NCI-H2107 (cell line): Measurements from ENCODE around the gene TXLNB.

Experiments used
- DNase-seq: peaks from one replicate; lab custom pipeline; 2025; lab: John Stamatoyannopoulos, UW

Gene TXLNB

DNA sequence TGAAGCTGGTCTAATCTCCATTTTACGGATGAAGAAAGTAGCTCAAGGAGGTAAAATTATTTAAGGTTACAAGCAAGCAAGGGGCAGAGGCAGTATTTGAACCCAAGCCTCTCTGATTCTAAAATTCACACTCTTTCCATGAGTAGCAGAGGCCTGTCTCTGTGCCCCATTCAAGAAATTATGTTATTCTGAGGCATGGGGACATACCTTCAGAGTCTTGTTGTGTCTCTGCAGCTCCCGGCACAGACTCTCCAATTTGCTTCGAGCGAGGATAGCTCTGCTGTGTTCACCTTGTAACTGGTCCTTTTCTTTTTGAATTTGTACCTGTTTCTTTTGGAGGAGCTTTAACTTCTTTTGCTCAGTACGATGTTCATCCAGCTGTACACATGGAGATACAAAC, 21.5 kb downstream of the TXLNB start:
- DNase-seq, result no peak

DNA sequence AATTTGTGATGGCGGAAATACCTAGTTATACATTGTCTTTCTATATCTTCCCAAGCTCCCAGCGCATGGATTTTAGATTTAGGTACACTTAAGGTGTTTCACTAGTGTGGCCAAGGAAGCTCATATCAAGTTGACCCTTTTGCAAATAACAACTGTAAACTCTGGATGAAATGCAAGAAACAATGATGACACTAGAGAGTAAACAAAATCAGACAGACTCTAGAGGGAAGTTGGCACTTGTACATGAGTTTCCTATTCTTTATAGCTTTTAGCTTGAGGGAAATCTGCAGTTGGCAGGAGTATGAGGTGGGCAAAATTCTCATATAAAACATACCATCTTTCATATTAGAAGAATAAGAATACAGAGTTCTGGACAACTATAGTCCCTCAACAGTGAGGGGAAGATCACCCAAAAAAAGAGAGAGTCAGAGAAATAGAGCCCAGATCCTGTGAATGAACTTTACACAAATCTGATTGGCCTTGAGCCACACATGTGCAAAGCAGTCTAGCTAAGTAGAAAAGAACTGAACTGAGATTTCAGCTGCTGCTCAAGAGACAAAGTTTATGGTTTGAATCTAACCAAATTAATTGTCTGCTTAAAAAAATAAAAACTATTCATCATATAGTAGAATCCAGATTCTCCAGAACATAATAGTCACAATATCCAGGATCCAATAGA, 26.1 kb downstream of the TXLNB start:
- DNase-seq, result no peak

DNA sequence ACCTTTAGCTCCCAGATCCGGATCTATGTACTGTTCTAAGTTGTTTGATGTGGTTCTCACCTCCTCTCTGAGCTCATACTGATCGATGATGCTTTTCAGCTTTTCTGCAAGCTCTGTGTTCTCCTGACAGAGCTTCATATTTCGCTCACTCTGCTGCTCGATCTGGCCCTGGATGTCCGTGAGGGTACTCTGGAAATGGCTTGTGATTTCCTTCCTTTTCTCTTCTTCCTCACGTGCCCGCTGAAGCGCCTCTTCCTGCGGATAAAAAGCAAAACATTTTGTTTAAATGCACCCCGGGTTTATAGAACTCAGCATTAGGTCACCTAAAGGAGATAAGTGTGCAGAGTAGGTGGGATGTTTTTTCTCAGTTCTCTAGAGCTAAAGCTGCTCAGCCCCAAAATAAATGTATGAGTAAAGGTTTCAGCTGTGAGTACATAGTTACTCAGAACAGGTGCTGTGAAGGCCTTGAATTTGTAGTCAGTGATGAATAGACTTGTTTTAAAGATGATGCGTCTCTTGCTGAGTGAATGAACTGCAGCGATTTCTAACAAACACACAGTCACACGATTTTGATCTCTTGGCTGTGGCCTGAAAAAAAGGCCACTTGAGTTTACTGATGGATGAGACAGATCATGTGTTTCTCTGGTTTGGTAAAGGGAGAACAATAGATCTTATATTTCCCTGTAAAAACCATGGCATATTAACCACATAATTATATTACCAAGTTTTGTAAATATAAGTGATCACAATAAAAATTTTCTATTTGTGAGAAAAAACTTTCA, 29.1 kb downstream of the TXLNB start:
- DNase-seq, result no peak

DNA sequence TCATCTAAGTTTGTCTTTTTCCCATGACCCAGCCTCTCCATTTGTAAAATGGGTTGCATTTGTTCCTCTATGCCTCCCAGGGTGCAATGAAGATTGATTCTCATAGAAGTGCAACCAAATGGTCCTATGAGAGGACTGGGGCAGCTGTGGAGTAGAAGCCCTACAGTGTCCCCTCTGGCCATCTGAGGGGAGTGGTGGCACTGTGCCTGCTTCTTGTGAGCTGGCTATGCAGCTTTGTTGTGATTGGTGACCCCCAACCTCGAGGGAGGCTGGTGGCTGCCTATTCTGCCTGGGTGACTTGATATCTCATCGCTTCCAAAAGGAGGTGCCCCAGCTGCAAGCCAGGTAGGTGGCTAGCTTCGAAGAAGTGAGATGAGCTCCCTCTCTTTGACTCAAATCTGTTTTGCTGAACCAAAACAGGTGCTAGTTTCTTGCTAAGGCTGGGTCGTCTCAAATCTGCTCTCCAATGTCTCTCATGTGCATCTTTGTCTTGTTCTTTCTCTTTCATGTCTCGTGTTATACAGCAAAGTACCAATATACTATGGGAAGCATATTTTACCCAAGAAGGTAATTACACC, 33.9 kb downstream of the TXLNB start:
- no peak for DNase-seq

DNA sequence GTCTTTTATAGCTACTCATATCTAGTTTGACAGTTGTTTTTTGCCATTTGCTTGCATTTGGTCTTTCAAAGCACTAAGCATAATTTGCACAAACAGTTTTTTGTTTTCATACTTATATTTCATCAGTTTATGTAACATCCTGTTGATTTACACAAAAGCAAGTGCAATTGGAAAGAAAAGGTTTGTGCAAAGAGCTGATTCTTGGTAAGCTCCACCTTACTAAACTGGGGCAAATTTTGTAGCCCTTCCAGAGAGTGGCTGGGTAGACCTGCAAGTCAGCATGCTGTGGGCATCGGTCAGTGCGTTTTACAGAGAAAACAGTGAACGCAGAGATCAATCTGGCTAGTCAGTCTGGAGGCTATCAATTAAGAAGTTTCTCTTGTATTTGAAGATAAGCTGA, 34.5 kb downstream of the TXLNB start:
- no peak for DNase-seq

DNA sequence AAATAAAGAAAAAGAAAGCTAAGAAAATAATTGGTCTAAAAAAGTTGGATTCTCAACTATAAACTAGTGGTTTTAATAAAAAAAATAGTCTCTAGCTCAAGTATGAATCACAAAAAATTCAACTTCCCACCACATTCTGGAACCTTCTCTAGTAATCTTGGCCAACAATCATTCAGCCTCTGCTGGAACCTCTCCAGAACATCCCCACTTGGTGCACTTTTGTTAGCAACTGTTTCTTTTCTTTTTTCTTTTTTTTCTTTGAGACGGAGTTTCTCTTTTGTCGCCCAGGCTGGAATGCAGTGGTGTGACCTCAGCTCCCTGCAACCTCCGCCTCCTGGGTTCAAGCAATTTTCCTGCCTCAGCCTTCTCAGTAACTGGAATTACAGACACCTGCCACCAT, 35.7 kb downstream of the TXLNB start:
- no peak for DNase-seq

DNA sequence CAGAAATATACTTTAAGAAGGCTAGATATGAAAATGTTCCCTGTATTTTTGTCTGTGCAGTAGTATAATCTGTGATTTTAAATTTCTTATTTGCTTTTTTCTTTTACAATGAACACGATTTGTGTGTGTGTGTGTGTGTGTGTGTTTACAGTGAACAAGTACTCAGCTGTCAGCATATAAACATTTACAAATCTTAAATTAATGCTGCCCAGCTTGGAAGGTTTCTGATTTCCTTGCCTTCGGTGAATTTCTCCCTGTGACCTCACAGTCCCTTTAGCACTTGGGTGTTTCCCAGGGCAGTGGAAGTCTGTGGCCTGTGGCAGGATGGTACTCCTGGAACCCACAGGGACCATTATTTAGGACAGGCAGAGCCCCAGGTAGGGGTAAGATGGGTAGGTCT, 37.6 kb downstream of the TXLNB start:
- no peak for DNase-seq

DNA sequence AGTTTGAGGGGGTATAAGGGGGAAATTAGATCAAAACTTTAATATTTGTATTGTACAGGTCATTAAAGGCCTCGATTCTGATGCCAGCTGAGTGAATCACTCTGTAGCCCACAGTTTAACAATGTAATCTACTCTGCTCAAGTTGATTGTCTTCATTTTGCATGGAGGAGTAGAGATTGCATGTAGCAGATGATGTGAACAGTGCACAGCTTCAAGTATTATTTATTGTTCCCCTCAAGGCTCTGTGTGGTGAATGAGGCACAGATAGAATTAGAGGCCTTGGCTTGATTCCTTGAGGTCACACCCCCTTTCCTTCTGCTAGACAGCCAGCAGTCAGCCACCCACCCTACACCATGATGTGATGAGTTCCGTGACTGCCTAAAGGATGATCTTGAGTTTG, 38.1 kb downstream of the TXLNB start:
- DNase-seq, result no peak

DNA sequence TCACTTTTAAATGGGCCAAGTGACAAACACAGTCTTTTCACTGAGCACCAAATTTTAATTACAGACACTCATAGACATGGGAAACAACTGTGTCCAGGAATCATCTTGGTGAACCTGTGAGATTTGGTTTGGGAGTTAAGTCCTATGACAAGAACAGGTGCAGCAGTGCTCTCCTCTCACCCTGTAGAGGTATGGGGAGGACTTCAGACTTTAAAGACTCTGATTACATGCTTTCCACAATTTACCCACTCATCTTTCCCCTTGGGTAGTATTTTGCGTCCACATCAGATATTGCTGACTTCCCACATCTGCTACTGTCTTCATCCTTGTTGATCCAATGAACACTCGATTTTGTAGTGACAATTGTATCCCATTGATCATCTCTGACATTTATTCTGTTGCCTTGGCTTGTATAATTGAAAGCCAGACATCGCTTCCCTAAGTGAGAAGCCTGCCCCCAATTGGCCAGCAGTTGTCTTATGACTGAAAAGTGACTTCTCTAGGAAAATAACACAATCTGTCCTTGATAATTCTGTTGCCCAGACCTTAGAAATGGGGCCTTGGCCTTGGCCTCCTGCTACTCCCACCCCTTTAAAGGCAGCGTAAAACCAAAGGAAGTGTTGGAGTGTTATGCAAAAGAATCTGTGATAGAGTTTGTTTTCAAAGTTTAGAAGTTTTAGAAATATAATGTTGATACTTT, 40.0 kb downstream of the TXLNB start:
- no peak for DNase-seq

DNA sequence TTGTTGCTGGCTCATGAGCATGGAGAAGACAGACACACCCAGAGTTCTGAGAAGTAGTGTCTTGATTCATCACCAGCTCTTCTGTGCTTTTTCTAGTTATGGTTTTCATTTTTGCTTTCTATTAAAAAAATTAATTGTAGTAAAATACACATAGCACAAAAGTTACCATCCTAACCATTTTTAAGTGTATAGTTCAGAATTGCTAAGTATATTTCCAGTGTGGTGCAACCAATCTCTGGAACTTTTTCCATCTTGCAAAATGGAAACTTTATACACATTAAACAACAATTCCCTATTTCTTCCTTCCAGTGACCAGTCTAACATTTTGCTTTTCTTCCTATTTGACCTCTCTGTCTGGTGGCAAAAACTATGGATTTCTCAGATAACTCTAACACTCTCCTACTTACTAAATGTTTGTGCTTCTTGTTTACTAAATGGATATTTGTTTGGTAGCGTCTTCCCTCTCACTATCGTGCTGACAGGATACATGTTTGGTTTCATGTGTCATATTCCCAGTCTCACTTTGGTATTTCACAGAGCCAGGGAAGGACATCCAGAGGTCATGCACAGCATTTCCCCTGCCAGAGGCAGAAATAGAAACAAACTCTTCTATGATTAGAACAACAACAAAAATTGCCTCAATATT, 40.6 kb downstream of the TXLNB start:
- DNase-seq, result no peak

DNA sequence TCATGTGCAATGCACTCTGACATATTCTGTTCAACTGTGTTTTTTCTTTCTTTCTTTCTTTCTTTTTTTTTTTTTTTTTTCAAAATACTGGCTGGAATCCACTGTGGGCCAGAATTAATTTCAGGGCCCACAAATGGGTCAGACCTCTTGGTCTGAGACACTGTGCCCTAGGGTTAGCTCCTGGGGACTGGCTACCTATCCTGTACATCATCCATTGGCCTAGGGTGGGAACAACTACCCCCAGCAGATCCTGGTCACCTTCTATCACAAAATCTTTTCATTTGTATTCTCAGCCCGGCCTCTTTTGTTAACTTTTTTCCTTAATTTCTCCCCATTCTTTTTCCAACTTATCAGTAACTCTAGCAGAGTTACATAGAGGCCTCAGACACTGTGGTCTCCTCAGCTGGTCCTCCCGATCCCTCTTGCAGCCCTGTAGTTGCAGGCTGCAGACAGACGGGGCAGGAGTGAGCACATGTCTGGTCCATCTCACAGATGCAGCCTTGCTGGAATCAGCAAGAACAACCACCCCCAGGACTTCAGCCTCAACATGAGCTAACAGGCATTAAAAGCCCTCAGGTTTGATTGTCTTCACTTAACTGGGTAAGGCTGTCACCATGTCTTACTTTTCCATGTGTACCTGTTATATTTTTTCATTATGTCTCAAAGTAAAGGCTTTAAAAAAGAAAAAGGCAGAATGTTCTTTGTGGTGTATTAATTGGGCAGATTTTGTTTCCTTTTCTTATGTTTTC, 41.3 kb downstream of the TXLNB start:
- peak; percentile 41 for DNase-seq

DNA sequence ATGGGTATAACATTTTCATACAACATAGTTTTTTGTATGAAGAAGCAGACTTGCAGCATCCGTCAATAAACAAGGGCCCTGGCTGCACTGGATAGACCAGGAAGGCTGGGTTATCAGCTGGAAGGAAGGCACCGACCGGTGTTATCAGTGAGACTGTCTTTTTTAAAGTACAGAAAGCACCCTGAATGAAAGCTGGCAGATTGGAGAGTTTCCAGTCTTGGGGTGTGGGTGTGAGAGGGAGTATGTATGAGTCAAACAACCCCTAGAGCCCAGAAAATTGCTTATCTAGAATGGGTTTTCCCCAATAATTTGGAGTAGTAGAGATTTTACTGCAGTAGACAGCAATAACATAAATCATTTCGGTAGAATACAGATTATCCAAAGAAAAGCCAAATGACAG, 42.4 kb downstream of the TXLNB start:
- DNase-seq, result no peak

DNA sequence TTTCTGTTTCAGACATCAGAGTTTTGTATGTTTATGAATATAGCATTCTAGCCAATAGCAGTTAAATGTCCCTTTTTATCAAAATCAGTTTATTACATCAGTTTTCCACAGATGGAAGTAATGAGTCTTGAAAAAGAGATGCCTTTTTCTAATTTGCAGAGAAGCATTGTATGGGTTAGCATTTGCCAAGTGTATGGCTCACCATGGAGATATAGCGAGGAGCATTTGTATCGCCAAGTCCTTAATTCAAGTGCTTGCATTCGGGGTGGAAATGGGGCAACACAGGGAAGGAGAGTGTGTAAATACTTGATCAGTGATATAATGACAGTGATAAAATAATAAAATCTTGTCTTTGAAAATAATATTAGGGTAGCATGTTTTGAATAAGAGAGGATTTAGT, 42.9 kb downstream of the TXLNB start:
- no peak for DNase-seq

DNA sequence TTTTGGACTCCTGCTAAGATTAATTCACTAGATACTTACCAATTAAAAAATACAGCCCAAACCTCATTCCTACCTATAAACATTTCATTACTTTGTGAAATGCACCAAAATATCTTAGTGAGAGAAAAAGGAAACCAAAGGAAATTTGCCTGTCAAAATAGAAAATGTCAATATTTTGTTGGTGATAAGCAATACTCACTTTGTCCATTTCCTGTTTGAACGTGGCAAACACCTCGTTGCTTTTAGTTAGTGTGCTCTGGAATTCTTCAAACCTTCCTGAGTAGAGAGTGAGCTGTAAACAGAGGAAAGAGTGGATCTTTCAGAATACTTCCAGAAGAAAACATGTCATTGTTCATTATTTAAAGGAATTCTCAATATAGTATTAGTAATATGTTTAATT, 44.2 kb downstream of the TXLNB start:
- no peak for DNase-seq

DNA sequence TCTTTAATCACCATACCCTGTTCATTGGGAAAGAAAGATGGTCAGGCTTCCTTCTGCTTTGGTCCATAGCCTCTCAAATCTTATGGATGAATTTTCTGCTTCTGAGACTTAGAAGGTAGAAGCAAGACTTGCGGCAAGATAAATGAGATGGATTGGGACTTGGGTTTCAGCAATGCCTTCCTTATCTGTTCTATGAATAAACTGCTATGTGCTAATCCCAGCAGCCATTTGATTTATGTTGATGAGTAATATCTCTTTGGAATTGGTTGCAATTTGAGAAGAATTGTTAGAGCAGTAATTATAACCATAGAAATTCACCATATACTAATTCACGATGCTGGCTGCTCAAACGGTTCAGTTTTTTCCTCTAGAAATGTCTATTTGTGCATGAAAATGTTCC, 48.3 kb downstream of the TXLNB start:
- DNase-seq, result no peak

DNA sequence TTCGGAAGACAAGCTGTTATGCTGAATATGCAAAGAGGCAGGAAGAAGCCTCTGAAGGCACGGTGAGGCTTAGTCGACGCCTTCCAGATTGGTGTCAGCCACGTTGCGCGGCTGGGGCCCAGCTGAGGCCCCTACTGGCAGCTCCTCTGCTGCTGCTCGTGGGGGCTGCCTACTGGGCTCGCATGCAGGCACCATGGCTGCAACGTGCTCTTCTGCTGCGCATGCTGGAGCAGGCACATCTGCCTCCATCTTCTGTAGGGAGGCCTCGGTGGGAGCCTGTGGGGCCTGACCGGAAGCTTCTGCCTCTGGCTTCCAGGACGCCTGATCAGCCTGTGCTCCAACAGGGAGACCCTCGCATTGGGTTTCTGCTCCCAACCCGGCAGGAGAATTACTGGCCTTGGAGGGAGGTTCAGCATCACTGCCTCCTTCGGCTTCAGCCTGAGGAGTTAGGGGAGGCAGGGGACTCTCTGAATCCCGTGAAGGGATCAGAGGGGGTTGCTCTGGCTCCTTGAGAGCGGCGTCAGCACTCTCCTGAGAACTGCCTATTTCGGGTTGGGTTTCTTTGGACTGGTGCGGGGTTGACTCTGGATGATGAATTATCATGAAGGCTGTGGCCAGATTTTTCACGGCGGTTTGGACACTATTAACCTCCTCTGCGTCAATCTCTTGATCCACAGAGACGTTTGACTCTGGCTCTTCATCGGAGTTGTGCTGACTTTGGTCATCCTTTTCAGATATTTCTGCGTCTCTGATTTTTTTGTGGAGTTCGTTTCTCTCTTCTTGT, 49.1 kb downstream of the TXLNB start:
- DNase-seq, result no peak

DNA sequence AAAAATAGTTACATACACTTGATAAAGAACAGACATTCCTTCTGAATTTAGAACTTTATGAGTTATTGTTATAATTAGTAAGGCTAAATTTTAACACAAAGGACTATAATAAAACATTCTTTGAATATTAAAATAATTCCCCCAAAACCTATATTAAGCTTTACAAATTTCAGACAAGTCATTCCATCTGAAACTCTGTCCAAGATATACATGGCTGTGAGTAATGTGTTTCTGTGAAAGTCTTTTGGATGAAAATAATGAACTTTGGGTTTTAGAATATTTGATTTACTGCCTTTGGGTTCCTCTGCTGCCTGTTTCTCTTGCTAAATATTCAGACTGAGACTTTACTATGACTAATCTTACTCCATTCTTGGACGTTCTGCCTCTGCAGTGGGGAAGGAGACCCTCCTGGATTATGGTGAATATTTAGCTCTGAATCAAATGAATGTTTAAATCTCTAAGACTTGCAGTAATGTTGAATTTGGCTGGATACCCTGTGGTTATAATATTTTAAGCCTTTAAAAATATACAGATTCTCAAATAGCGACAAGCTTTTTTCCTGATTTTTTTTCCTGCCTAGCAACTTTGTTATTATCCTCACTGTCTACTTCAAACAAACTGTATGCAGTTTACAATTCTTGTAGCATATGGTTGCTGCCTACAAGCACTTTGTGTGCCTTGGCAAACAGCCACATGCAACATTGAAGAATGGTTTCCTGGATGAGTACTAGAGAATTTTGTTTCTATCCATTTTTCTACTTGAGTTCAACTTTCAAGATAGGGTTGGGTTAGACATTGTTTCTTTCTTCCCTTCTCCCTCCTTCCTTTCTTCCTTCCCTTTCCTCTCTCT, 51.4 kb downstream of the TXLNB start:
- no peak for DNase-seq

DNA sequence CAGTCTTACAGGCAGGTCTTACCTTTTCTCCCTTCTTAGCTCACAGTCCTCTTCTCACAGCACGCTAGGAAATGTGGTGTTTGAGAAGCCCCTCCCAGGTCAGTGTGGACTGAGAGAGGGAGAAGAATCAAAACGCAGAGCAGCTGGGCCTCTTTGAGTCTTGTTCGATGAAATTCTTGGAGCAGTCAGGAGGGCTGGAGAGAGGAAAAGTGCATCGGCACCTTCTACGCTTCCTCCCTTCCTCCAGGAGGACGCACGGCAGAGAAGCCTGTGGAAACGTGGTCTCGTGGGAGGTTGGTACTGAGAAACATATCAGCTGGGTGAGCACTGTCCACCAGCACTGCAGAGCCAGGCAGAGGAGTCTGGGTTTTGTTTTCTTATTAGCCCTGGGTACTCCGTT, 52.7 kb downstream of the TXLNB start:
- DNase-seq, result no peak

DNA sequence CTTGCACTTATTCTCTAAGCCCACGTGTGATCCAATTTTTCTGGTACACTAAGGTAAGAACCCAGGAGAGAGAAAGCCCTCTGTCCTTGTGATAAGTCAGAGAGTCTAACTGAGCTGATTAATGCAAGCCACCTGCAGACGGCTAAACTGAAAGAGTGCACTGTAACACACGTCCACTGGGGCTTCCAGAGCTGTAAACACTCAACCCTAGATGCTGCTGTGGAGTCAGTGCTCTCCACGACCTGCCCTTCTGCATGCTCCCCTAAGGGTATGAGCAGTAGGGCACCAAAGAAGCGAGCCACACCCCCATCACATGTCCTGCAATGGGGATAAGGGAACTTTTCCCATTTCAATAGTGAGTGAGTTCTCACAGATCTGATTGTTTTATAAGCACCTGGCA, 55.7 kb downstream of the TXLNB start:
- DNase-seq, result no peak

DNA sequence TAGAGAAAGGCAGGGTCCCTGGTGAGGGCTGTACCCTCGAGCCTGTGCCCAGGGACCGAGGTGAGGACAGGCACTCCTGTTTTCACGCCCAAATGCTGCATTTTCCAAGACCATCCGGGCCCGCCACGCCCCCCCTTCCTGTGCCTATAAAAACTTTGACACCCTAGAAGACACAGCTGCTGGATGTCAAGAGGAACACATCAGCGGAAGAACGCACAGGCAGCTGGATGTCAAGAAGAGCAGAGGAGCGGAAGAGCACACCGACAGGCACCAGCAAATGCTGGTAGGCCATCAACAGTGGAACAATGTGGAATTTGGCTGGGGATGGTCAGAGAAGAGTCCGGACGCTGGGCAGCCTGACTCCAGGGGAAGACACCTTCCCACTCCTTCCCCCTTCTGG, 56.1 kb downstream of the TXLNB start:
- no peak for DNase-seq
